Measurements from ENCODE around the gene ACADS.

The ACADS gene

GRCh38 chr12:120775862-120776552 lies 50.4 kb downstream of the ACADS start:
- no peaks in the 10 kb centered on the region for H3K9me3 ChIP-seq (ENCODE audit: insufficient read depth, low read length)
- peak; percentile 30 for TF ChIP-seq CTCF (IDR thresholded peaks at IDR 0.05; ENCODE audit: low read depth, low read length)
- TF ChIP-seq EZH2phosphoT487 (IDR thresholded peaks at IDR 0.05; ENCODE audit: low read depth) = no peak
- no peaks in the 10 kb centered on the region for H4K20me1 ChIP-seq (ENCODE audit: insufficient read depth, low read length)
- no peak overlapping the region for H3K4me3 ChIP-seq (ENCODE audit: low read length)
- H3K79me2 ChIP-seq (ENCODE audit: low read length) = no peaks in the 10 kb centered on the region
- no peak overlapping the region for H2AFZ ChIP-seq (ENCODE audit: low read depth, low read length)
- no peaks in the 10 kb centered on the region for H3K27me3 ChIP-seq (ENCODE audit: low read depth, low read length)
- H3K36me3 ChIP-seq (replicated peaks; ENCODE audit: low read depth, low read length) = peaks cover 7% of the 10 kb centered on the region
- no peak overlapping the region for H3K27ac ChIP-seq (ENCODE audit: low read length)
- H3K4me2 ChIP-seq (ENCODE audit: low read length) = no peak overlapping the region
- no peak overlapping the region for H3K9ac ChIP-seq (ENCODE audit: low read length)
- peaks cover 8% of the 10 kb centered on the region; the same call in 1 of the 2 replicates for H3K4me1 ChIP-seq (ENCODE audit: low read length)

GRCh38 chr12:120783197-120783596 lies 57.6 kb downstream of the ACADS start:
- Histone ChIP-seq H2AFZ (ENCODE audit: low read depth, low read length) (no peak overlapping the region), H3K9ac (ENCODE audit: low read length) (no peak overlapping the region), H3K27ac (ENCODE audit: low read length) (no peak overlapping the region)

DNA sequence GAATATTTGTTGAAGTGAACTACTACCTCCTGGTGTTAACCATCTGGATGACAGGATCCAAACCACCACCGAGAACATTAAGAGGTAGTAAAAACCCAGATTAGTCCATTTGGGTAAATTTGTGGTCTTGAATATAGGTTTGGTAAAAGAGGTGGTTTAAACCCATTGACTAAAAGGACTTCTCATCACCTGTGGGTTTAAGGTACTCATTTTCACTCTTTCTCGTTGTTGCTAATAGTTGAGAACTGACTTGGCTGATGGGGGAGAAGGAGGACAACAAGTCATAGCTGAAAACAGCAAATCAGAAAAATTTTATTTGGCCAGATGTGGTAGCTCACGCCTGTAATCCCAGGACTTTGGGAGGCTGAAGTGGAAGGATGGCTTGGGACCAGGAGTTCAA lies 59.2 kb downstream of the ACADS start:
- Histone ChIP-seq H3K27me3 (ENCODE audit: low read depth, low read length) (no peaks in the 10 kb centered on the region), H4K20me1 (ENCODE audit: insufficient read depth, low read length) (no peaks in the 10 kb centered on the region), H3K4me2 (ENCODE audit: low read length) (no peak overlapping the region), H3K4me3 (ENCODE audit: low read length) (no peak overlapping the region), H3K9ac (ENCODE audit: low read length) (no peak overlapping the region), H2AFZ (ENCODE audit: low read depth, low read length) (no peak overlapping the region), H3K36me3 (replicated peaks; ENCODE audit: low read depth, low read length) (peaks cover 22% of the 10 kb centered on the region), H3K4me1 (ENCODE audit: low read length) (no peaks in the 10 kb centered on the region), H3K27ac (ENCODE audit: low read length) (no peak overlapping the region), H3K9me3 (ENCODE audit: insufficient read depth, low read length) (no peaks in the 10 kb centered on the region), H3K79me2 (ENCODE audit: low read length) (no peaks in the 10 kb centered on the region)
- TF ChIP-seq EZH2phosphoT487 (IDR thresholded peaks at IDR 0.05; ENCODE audit: low read depth) = no peak
- no peak for TF ChIP-seq CTCF (IDR thresholded peaks at IDR 0.05; ENCODE audit: low read depth, low read length)

More at GRCh38 chr12:120783197-120783596, 57.6 kb downstream of the ACADS start:
- no peak for TF ChIP-seq CTCF (IDR thresholded peaks at IDR 0.05; ENCODE audit: low read depth, low read length)
- TF ChIP-seq EZH2phosphoT487 (IDR thresholded peaks at IDR 0.05; ENCODE audit: low read depth) = no peak
- no peak overlapping the region for H3K4me2 ChIP-seq (ENCODE audit: low read length)
- peaks cover 25% of the 10 kb centered on the region for H3K36me3 ChIP-seq (replicated peaks; ENCODE audit: low read depth, low read length)
- H4K20me1 ChIP-seq (ENCODE audit: insufficient read depth, low read length) = no peaks in the 10 kb centered on the region
- no peaks in the 10 kb centered on the region for H3K27me3 ChIP-seq (ENCODE audit: low read depth, low read length)
- H3K9me3 ChIP-seq (ENCODE audit: insufficient read depth, low read length) = no peaks in the 10 kb centered on the region
- H3K79me2 ChIP-seq (ENCODE audit: low read length) = no peaks in the 10 kb centered on the region
- H3K4me1 ChIP-seq (ENCODE audit: low read length) = no peaks in the 10 kb centered on the region
- H3K4me3 ChIP-seq (ENCODE audit: low read length) = no peak overlapping the region

- no peak overlapping the region for H3K4me2 ChIP-seq (ENCODE audit: low read length)
- H3K4me1 ChIP-seq (ENCODE audit: low read length) = peaks cover 6% of the 10 kb centered on the region
- no peaks in the 10 kb centered on the region for H3K9me3 ChIP-seq (ENCODE audit: insufficient read depth, low read length)
- no peaks in the 10 kb centered on the region for H3K27me3 ChIP-seq (ENCODE audit: low read depth, low read length)
- no peak overlapping the region for H3K9ac ChIP-seq (ENCODE audit: low read length)
- H3K79me2 ChIP-seq (ENCODE audit: low read length) = no peaks in the 10 kb centered on the region
- no peak overlapping the region for H3K27ac ChIP-seq (ENCODE audit: low read length)
- TF ChIP-seq EZH2phosphoT487 (IDR thresholded peaks at IDR 0.05; ENCODE audit: low read depth) (no peak), CTCF (IDR thresholded peaks at IDR 0.05; ENCODE audit: low read depth, low read length) (no peak)
- H4K20me1 ChIP-seq (ENCODE audit: insufficient read depth, low read length) = no peaks in the 10 kb centered on the region
- no peak overlapping the region for H3K4me3 ChIP-seq (ENCODE audit: low read length)
- no peak overlapping the region for H2AFZ ChIP-seq (ENCODE audit: low read depth, low read length)
- peaks cover 11% of the 10 kb centered on the region for H3K36me3 ChIP-seq (replicated peaks; ENCODE audit: low read depth, low read length)
These were observed 62.3 kb downstream of the ACADS start for GRCh38 chr12:120787889-120788288.
